A673 (cell line): ENCODE measurements around the gene NDNF. TPM values are rescaled to one million over a fixed set of nuclear protein-coding genes. Genes with fewer than 3 reads are reported as not detected.

ENCODE experiments used
- BruUV-seq: library from RNA; stranded (reverse); fragments of 400-500 nt; replicated peaks from 2 replicates; lab custom pipeline; 2021; lab: Mats Ljungman, UMichigan
- CTCF ChIA-PET: fragments of 300-600 bp; sonication (Branson Sonifier 250); formaldehyde crosslinking; loops from one replicate; lab custom pipeline; 2022; ENCODE audit warnings: antibody characterized with exemption; lab: Charles Lee
- POLR2A ChIA-PET: fragments of 300-600 bp; sonication (Branson Sonifier 250); formaldehyde crosslinking; loops from one replicate; lab custom pipeline; 2022; ENCODE audit warnings: antibody characterized with exemption; ENCODE audit not compliant: low non-redundant PET; lab: Charles Lee
- DNase-seq: peaks from one replicate; pipeline ENCODE4 v3.0.0-alpha.2; 2015; ENCODE audit warnings: low spot score
- H3K27ac ChIP-seq: fragments of 200-600 bp; sonication (generic); 2 replicates; pipeline ENCODE4 v1.5.1; 2016; ENCODE audit warnings: mixed run types, low read depth, mild to moderate bottlenecking, mixed read lengths, antibody characterized with exemption, low read length; ENCODE audit not compliant: poor library complexity, severe bottlenecking
- H3K27me3 ChIP-seq: fragments of 200-600 bp; sonication (generic); replicated peaks from 2 replicates; pipeline ENCODE4 v1.6.1; 2017; ENCODE audit warnings: mixed run types, low read depth, mild to moderate bottlenecking, mixed read lengths, antibody characterized with exemption, low read length; ENCODE audit not compliant: insufficient read depth, poor library complexity
- H3K36me3 ChIP-seq: fragments of 200-600 bp; sonication (generic); 2 replicates; pipeline ENCODE4 v1.6.1; 2016; ENCODE audit warnings: mixed run types, mild to moderate bottlenecking, mixed read lengths, antibody characterized with exemption, low read length; ENCODE audit not compliant: insufficient read depth, poor library complexity, severe bottlenecking
- H3K4me1 ChIP-seq: fragments of 200-600 bp; sonication (generic); 2 replicates; pipeline ENCODE4 v1.6.1; 2017; ENCODE audit warnings: mixed run types, mild to moderate bottlenecking, mixed read lengths, antibody characterized with exemption, low read length; ENCODE audit not compliant: insufficient read depth, poor library complexity, severe bottlenecking
- H3K4me3 ChIP-seq: fragments of 200-600 bp; sonication (generic); 2 replicates; pipeline ENCODE4 v1.5.1; 2016; ENCODE audit warnings: low read depth, mixed run types, mild to moderate bottlenecking, mixed read lengths, low read length; ENCODE audit not compliant: poor library complexity, severe bottlenecking
- H3K9me3 ChIP-seq: fragments of 200-600 bp; sonication (generic); 2 replicates; pipeline ENCODE4 v1.6.1; 2016; ENCODE audit warnings: mixed run types, low read depth, mild to moderate bottlenecking, mixed read lengths, antibody characterized with exemption, low read length; ENCODE audit not compliant: poor library complexity, severe bottlenecking
- CTCF ChIP-seq: fragments of 300-800, 200-600 bp; sonication (generic); conservative IDR thresholded peaks from 2 replicates; pipeline ENCODE4 v1.5.1; 2017; ENCODE audit warnings: low read depth, mild to moderate bottlenecking, antibody characterized with exemption, low read length, moderate library complexity, mixed read lengths
- EZH2 ChIP-seq: fragments of 200-600 bp; sonication (generic); IDR thresholded peaks from 2 replicates; pipeline ENCODE4 v1.6.1; 2017; ENCODE audit warnings: borderline replicate concordance, low read depth, mild to moderate bottlenecking, mixed read lengths, antibody characterized with exemption, low read length; ENCODE audit not compliant: poor library complexity, severe bottlenecking
- intact Hi-C: fragments of 100-400 bp; cut with micrococcal nuclease; formaldehyde crosslinking; loops from one replicate; pipeline ENCODE4 v1.10.0; 2022; ENCODE audit not compliant: unreplicated experiment
- total RNA-seq: library from RNA; stranded (reverse); gene quantifications from 2 replicates; pipeline ENCODE4 v1.2.3, GENCODE V29; 2021

The NDNF gene
- total RNA-seq, 1 experiment from 2014 or later, result 12.1 TPM

- Histone ChIP-seq H3K4me3 (peak overlapping the region; percentile 71), H3K27me3 (no peaks in the 10 kb centered on the region), H3K27ac (peak overlapping the region; percentile 31), H3K9me3 (no peaks in the 10 kb centered on the region), H3K36me3 (no peaks in the 10 kb centered on the region), H3K4me1 (peaks cover 29% of the 10 kb centered on the region)
- POLR2A ChIA-PET, result interaction anchor here (0.6 kb wide), 1 partner anchor 157 kb away, joined by 3 read pairs; no protein-coding TSS in a partner anchor
- intact Hi-C loops, result no loop called here
- TF ChIP-seq EZH2, result no peak
- TF ChIP-seq CTCF, result 0 out of 2 replicates have a peak, but pooled peaks have one; percentile 30
- BruUV-seq, result no TSS peak
- CTCF ChIA-PET, result interaction anchor here (0.6 kb wide), 1 partner anchor 13 kb away, joined by 5 read pairs; no protein-coding TSS in a partner anchor
- peak; percentile 58 for DNase-seq
Observed at GRCh38 chr4:121070696-121071639, 1.4 kb downstream of the NDNF start.

DNA sequence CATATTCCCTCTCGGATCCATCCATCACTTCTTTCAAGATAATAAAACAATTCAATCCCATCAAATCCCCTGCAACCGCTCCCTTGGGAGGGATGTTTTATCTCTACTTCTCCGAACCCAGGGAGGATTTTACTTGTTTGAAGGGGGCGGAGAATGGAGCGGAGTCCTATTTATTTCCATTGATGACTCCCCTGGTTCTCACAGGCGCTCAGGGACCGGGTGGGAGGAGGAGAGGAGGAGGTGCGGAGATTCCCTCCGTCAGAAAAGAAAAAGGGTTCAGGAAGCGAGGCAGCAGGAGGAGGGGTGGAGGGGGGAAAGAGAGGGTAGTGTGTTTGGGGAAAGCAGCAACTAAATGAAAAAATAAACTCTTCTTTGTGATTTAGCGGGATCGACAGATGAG is 2.1 kb downstream of the NDNF start:
- Histone ChIP-seq H3K4me1 (peaks cover 29% of the 10 kb centered on the region), H3K27me3 (no peaks in the 10 kb centered on the region), H3K36me3 (no peaks in the 10 kb centered on the region), H3K9me3 (no peaks in the 10 kb centered on the region), H3K27ac (peak overlapping the region; percentile 31), H3K4me3 (peak overlapping the region; percentile 71)
- DNase-seq, result peak; percentile 74
- ChIA-PET POLR2A (no interaction called here), CTCF (no interaction called here)
- TF ChIP-seq EZH2 (no peak), CTCF (no peak)
- BruUV-seq, result no TSS peak
- intact Hi-C loops, result no loop called here

GRCh38 chr4:121069430-121069829 is 2.9 kb downstream of the NDNF start:
- POLR2A ChIA-PET, result no interaction called here
- Histone ChIP-seq H3K9me3 (no peaks in the 10 kb centered on the region), H3K4me1 (peaks cover 29% of the 10 kb centered on the region), H3K27ac (no peak overlapping the region), H3K36me3 (no peaks in the 10 kb centered on the region), H3K27me3 (no peaks in the 10 kb centered on the region), H3K4me3 (peak overlapping the region; percentile 71)
- no peak for DNase-seq
- no TSS peak for BruUV-seq
- no peak for TF ChIP-seq CTCF
- no peak for TF ChIP-seq EZH2
- intact Hi-C loops, result no loop called here
- CTCF ChIA-PET, result no interaction called here
